ENCODE data around the gene DNAJA3. TPM values are rescaled to one million over a fixed set of nuclear protein-coding genes. Genes with fewer than 3 reads are reported as not detected.

DNAJA3 gene
- total RNA-seq, 1 donor from 2014 or later: 31.1 TPM

- peaks cover 13% of the 10 kb centered on the region for H3K4me1 Mint-ChIP-seq (ENCODE audit: unreplicated experiment)
- H3K9me3 Mint-ChIP-seq (ENCODE audit: unreplicated experiment): no peaks in the 10 kb centered on the region
- H3K27me3 Mint-ChIP-seq (ENCODE audit: unreplicated experiment): no peaks in the 10 kb centered on the region
- peaks cover 3% of the 10 kb centered on the region for H3K36me3 Mint-ChIP-seq (ENCODE audit: unreplicated experiment)
- no peak for TF ChIP-seq CTCF (IDR thresholded peaks at IDR 0.05)
- no peak for DNase-seq (ENCODE audit: extremely low spot score, unreplicated experiment)
- H3K4me3 Mint-ChIP-seq (ENCODE audit: unreplicated experiment): no peak overlapping the region
- no peak overlapping the region for H3K27ac Mint-ChIP-seq (ENCODE audit: unreplicated experiment)
Measured at GRCh38 chr16:4505356-4506147, 79.9 kb downstream of the DNAJA3 start.

Other genes starting within 250 kb of the DNAJA3 start
- not detected in 2 replicates for gene SRL, start 183.8 kb upstream of the DNAJA3 start, total RNA-seq
- 8.0 and 10.8 TPM in 2 replicates for gene TFAP4, start 152.8 kb upstream of the DNAJA3 start, total RNA-seq
- 58.6 and 59.9 TPM in 2 replicates for gene GLIS2, start 109.8 kb upstream of the DNAJA3 start, total RNA-seq
- gene PAM16, start 74.5 kb upstream of the DNAJA3 start, total RNA-seq: 21.0 and 23.7 TPM in 2 replicates
- gene VASN, start 54.0 kb upstream of the DNAJA3 start, total RNA-seq: 62.7 and 63.1 TPM in 2 replicates
- 35.5 and 40.1 TPM in 2 replicates for gene CORO7, start 9.3 kb upstream of the DNAJA3 start, total RNA-seq
- gene NMRAL1, start 48.8 kb downstream of the DNAJA3 start, total RNA-seq: 55.0 and 61.4 TPM in 2 replicates
- 47.2 and 47.3 TPM in 2 replicates for gene HMOX2, start 50.5 kb downstream of the DNAJA3 start, total RNA-seq
- gene CDIP1, start 112.9 kb downstream of the DNAJA3 start, total RNA-seq: 28.5 and 28.9 TPM in 2 replicates
- 0.08 and 0.26 TPM in 2 replicates for gene C16orf96, start 130.5 kb downstream of the DNAJA3 start, total RNA-seq
- 33.6 and 38.4 TPM in 2 replicates for gene UBALD1, start 189.0 kb downstream of the DNAJA3 start, total RNA-seq
- 88.0 and 94.6 TPM in 2 replicates for gene MGRN1, start 199.0 kb downstream of the DNAJA3 start, total RNA-seq